Activated naive CD8-positive, alpha-beta T cell treated with anti-CD3 and anti-CD28 coated beads, Interleukin-2, amount 10 ng/mL, durations not matched to agents 7 days and 5 days (primary cell): ENCODE data around the gene TRABD2A. TPM values are rescaled to one million over a fixed set of nuclear protein-coding genes. Genes with fewer than 3 reads are reported as not detected.

Experiments used
- ATAC-seq: fragments of 150-1000 bp; cut with Tn5 transposase; one replicate; pipeline ENCODE4 v1.10.0; 2021; ENCODE audit warnings: low read depth, moderate library complexity
- POLR2A ChIA-PET: fragments of 350-600 bp; sonication (Branson Sonifier 250); formaldehyde crosslinking; loops from one replicate; lab custom pipeline; 2021; ENCODE audit warnings: antibody characterized with exemption; lab: Charles Lee
- DNase-seq: peaks from one replicate; pipeline ENCODE4 v3.0.0; 2021
- H3K27ac Mint-ChIP-seq: one replicate; pipeline ENCODE4 v1.8.0; 2022; ENCODE audit warnings: mild to moderate bottlenecking, mixed read lengths
- H3K27me3 Mint-ChIP-seq: one replicate; pipeline ENCODE4 v1.8.0; 2022; ENCODE audit warnings: mild to moderate bottlenecking, moderate library complexity, mixed read lengths
- H3K36me3 Mint-ChIP-seq: one replicate; pipeline ENCODE4 v1.8.0; 2021; ENCODE audit warnings: mild to moderate bottlenecking, mixed read lengths
- H3K4me1 Mint-ChIP-seq: one replicate; pipeline ENCODE4 v1.8.0; 2021; ENCODE audit warnings: mixed read lengths
- H3K4me3 Mint-ChIP-seq: one replicate; pipeline ENCODE4 v1.8.0; 2022; ENCODE audit warnings: mild to moderate bottlenecking, moderate library complexity, mixed read lengths
- H3K9me3 Mint-ChIP-seq: one replicate; pipeline ENCODE4 v1.8.0; 2021; ENCODE audit warnings: mixed read lengths
- total RNA-seq, 2 experiments: library from RNA; stranded (reverse); gene quantifications; one replicate each; pipeline ENCODE4 v1.2.3, GENCODE V29; 2021

TRABD2A gene
- total RNA-seq, 2 experiments from 2014 or later: 81.1 to 85.5 TPM

GRCh38 chr2:84899304-84900204 is 18.7 kb upstream of the TRABD2A start:
- H3K27me3 Mint-ChIP-seq: no peaks in the 10 kb centered on the region
- H3K9me3 Mint-ChIP-seq: no peaks in the 10 kb centered on the region
- no peak overlapping the region for H3K4me3 Mint-ChIP-seq
- no peak for DNase-seq
- H3K4me1 Mint-ChIP-seq: peaks cover 71% of the 10 kb centered on the region
- no peak for ATAC-seq
- peaks cover 15% of the 10 kb centered on the region for H3K36me3 Mint-ChIP-seq
- POLR2A ChIA-PET: interaction anchor here (1.6 to 12.3 kb wide), 2 partner anchors 15 to 40 kb away, joined by 8 to 404 read pairs; partner anchors contain the start of gene TRABD2A
- H3K27ac Mint-ChIP-seq: peak overlapping the region; percentile 96

- no peaks in the 10 kb centered on the region for H3K27me3 Mint-ChIP-seq
- ATAC-seq (no peak), DNase-seq (no peak)
- H3K4me1 Mint-ChIP-seq: peaks cover 63% of the 10 kb centered on the region
- POLR2A ChIA-PET: interaction anchor here (1.0 to 12.3 kb wide), 12 partner anchors 9 to 1298 kb away, joined by 3 to 404 read pairs (median 5); partner anchors contain the start of genes IMMT, KCMF1, TGOLN2 and TRABD2A
- H3K9me3 Mint-ChIP-seq: no peaks in the 10 kb centered on the region
- peaks cover 11% of the 10 kb centered on the region for H3K36me3 Mint-ChIP-seq
- peak overlapping the region; percentile 35 for H3K4me3 Mint-ChIP-seq
- H3K27ac Mint-ChIP-seq: peak overlapping the region; percentile 96
Measured at GRCh38 chr2:84897773-84898172, 16.9 kb upstream of the TRABD2A start.

GRCh38 chr2:84896567-84896966 is 15.7 kb upstream of the TRABD2A start:
- no peaks in the 10 kb centered on the region for H3K27me3 Mint-ChIP-seq
- peaks cover 57% of the 10 kb centered on the region for H3K4me1 Mint-ChIP-seq
- POLR2A ChIA-PET: interaction anchor here (2.8 to 12.3 kb wide), 2 partner anchors 11 to 12 kb away, joined by 36 to 404 read pairs; partner anchors contain the start of gene TRABD2A
- no peak for DNase-seq
- no peaks in the 10 kb centered on the region for H3K9me3 Mint-ChIP-seq
- ATAC-seq: no peak
- peaks cover 6% of the 10 kb centered on the region for H3K36me3 Mint-ChIP-seq
- no peak overlapping the region for H3K4me3 Mint-ChIP-seq
- peak overlapping the region; percentile 1 for H3K27ac Mint-ChIP-seq

GRCh38 chr2:84894758-84895520 is 14.1 kb upstream of the TRABD2A start:
- Mint-ChIP-seq H3K4me1 (peaks cover 59% of the 10 kb centered on the region), H3K9me3 (no peaks in the 10 kb centered on the region), H3K36me3 (peaks cover 3% of the 10 kb centered on the region), H3K4me3 (peak overlapping the region; percentile 62), H3K27me3 (no peaks in the 10 kb centered on the region), H3K27ac (peak overlapping the region; percentile 75)
- ATAC-seq (peak; percentile 45), DNase-seq (no peak)
- POLR2A ChIA-PET: interaction anchor here (1.5 to 3.3 kb wide), 2 partner anchors 11 to 30 kb away, joined by 4 to 51 read pairs; partner anchors contain the start of gene TMSB10

DNA sequence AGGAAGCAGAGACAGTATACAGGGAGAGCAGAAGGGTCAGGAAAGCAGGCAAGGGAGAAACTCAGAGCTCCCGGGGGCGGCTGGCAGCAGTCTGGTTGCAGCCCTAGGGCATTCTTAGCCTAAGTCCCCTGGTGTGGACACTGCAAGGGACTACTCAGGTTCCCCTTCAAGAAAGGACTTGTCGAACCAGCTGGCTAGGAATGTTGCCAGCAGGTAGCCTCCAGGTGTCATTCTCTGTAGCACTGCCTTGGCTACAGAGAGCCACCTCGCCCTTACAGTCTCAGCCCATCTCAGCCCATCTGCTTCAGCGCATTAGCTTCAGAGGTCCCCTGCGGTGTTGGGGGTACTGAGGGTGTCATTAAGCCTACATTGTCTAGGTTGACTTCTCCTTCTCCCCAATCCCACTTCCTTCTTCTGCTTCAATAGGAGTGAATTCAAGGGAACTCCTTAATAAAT is 13.3 kb upstream of the TRABD2A start:
- Mint-ChIP-seq H3K36me3 (peaks cover 3% of the 10 kb centered on the region), H3K4me3 (peak overlapping the region; percentile 62)

GRCh38 chr2:84891355-84892010 is 10.6 kb upstream of the TRABD2A start:
- Mint-ChIP-seq H3K36me3 (no peaks in the 10 kb centered on the region), H3K27ac (no peak overlapping the region), H3K27me3 (no peaks in the 10 kb centered on the region), H3K4me3 (no peak overlapping the region), H3K9me3 (no peaks in the 10 kb centered on the region), H3K4me1 (peaks cover 66% of the 10 kb centered on the region)
- POLR2A ChIA-PET: interaction anchor here (0.7 to 16.3 kb wide), 2 partner anchors 11 to 63 kb away, joined by 3 to 404 read pairs; partner anchors contain the start of gene TMSB10
- DNase-seq: no peak
- ATAC-seq: no peak

More for the DNA sequence above, 13.3 kb upstream of the TRABD2A start:
- Mint-ChIP-seq H3K27ac (peak overlapping the region; percentile 75), H3K9me3 (no peaks in the 10 kb centered on the region), H3K4me1 (peaks cover 63% of the 10 kb centered on the region), H3K27me3 (no peaks in the 10 kb centered on the region)
- DNase-seq (no peak), ATAC-seq (peak; percentile 12)
- POLR2A ChIA-PET: interaction anchor here (0.7 to 3.3 kb wide), 3 partner anchors 11 to 31 kb away, joined by 4 to 51 read pairs (median 6); partner anchors contain the start of gene TMSB10

DNA sequence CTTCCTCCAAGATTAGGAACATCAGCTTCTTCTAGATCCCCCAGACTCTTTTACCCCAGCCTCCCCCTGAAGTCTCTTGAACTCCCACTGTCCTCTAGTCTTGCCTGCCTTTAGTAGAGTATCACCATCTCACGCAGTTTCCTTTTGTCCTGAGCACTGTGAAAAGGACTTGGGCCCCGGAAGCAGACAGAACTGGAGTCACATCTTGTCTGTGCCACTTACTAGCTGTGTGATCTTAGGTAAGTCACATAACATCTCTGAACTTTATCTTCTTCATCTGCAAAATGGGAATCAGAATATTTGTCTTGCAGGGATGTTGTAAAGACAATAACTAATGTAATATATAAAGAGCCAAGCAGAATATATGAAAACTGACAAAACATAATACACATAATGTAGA is 8.4 kb upstream of the TRABD2A start:
- DNase-seq (no peak), ATAC-seq (peak; percentile 48)
- POLR2A ChIA-PET: interaction anchor here (0.5 to 16.3 kb wide), 12 partner anchors 11 to 401 kb away, joined by 3 to 404 read pairs (median 4); partner anchors contain the start of genes TMSB10 and TRABD2A
- peak overlapping the region; percentile 89 for H3K4me3 Mint-ChIP-seq
- H3K9me3 Mint-ChIP-seq: no peaks in the 10 kb centered on the region
- peaks cover 61% of the 10 kb centered on the region for H3K4me1 Mint-ChIP-seq
- peak overlapping the region; percentile 99 for H3K27ac Mint-ChIP-seq
- no peaks in the 10 kb centered on the region for H3K36me3 Mint-ChIP-seq
- H3K27me3 Mint-ChIP-seq: no peaks in the 10 kb centered on the region

GRCh38 chr2:84888401-84889276 is 7.8 kb upstream of the TRABD2A start:
- Mint-ChIP-seq H3K27ac (peak overlapping the region; percentile 99), H3K27me3 (no peaks in the 10 kb centered on the region), H3K36me3 (no peaks in the 10 kb centered on the region), H3K4me1 (peaks cover 62% of the 10 kb centered on the region), H3K9me3 (no peaks in the 10 kb centered on the region), H3K4me3 (peak overlapping the region; percentile 89)
- ATAC-seq (peak; percentile 95), DNase-seq (peak; percentile 46)
- POLR2A ChIA-PET: interaction anchor here (0.5 to 16.3 kb wide), 14 partner anchors 10 to 400 kb away, joined by 3 to 404 read pairs (median 4); partner anchors contain the start of genes TMSB10 and TRABD2A

- H3K36me3 Mint-ChIP-seq: no peaks in the 10 kb centered on the region
- peaks cover 68% of the 10 kb centered on the region for H3K4me1 Mint-ChIP-seq
- H3K27me3 Mint-ChIP-seq: no peaks in the 10 kb centered on the region
- peak overlapping the region; percentile 99 for H3K27ac Mint-ChIP-seq
- DNase-seq: no peak
- POLR2A ChIA-PET: interaction anchor here (2.9 to 16.3 kb wide), 2 partner anchors 16 to 39 kb away, joined by 19 to 404 read pairs; partner anchors contain the start of gene TMSB10
- no peaks in the 10 kb centered on the region for H3K9me3 Mint-ChIP-seq
- ATAC-seq: no peak
- H3K4me3 Mint-ChIP-seq: no peak overlapping the region
Measured at GRCh38 chr2:84886791-84887190, 5.9 kb upstream of the TRABD2A start.

- H3K9me3 Mint-ChIP-seq: no peaks in the 10 kb centered on the region
- POLR2A ChIA-PET: interaction anchor here (16.3 kb wide), 1 partner anchor 18 kb away, joined by 404 read pairs; the partner anchor contains the start of gene TMSB10
- H3K27ac Mint-ChIP-seq: no peak overlapping the region
- no peaks in the 10 kb centered on the region for H3K36me3 Mint-ChIP-seq
- peaks cover 59% of the 10 kb centered on the region for H3K4me1 Mint-ChIP-seq
- no peak for ATAC-seq
- H3K27me3 Mint-ChIP-seq: no peaks in the 10 kb centered on the region
- DNase-seq: no peak
- H3K4me3 Mint-ChIP-seq: no peak overlapping the region
Measured at GRCh38 chr2:84885111-84885510, 4.2 kb upstream of the TRABD2A start.

GRCh38 chr2:84884449-84884848 is 3.6 kb upstream of the TRABD2A start:
- no peaks in the 10 kb centered on the region for H3K27me3 Mint-ChIP-seq
- H3K4me1 Mint-ChIP-seq: peaks cover 55% of the 10 kb centered on the region
- no peak for DNase-seq
- no peak overlapping the region for H3K27ac Mint-ChIP-seq
- no peak for ATAC-seq
- H3K9me3 Mint-ChIP-seq: no peaks in the 10 kb centered on the region
- no peaks in the 10 kb centered on the region for H3K36me3 Mint-ChIP-seq
- POLR2A ChIA-PET: interaction anchor here (16.3 kb wide), 1 partner anchor 18 kb away, joined by 404 read pairs; the partner anchor contains the start of gene TMSB10
- no peak overlapping the region for H3K4me3 Mint-ChIP-seq
